ENCODE data around the gene CRACR2A. TPM values are rescaled to one million over a fixed set of nuclear protein-coding genes. Genes with fewer than 3 reads are reported as not detected.

Gene CRACR2A
- total RNA-seq, 2 experiments from 2014 or later = 24.5 to 26.0 TPM

Other genes with a start within 250 kb of the CRACR2A start
- gene PARP11, start 120.3 kb upstream of the CRACR2A start, total RNA-seq = 10 to 100 TPM; 22.2 to 23.1 TPM